HG02610 (cell line): Measurements from ENCODE around the gene COL11A2.
"Not testable (repeated sequence)": the region's sequence is repeated elsewhere in the genome, so short reads cannot be mapped to it uniquely, and the experiment has no call there.

Source experiments
- ATAC-seq: cut with Tn5 transposase; IDR thresholded peaks from one replicate; pipeline ENCODE4 v1.9.1; 2021; ENCODE audit warnings: mild to moderate bottlenecking, moderate library complexity; ENCODE audit not compliant: unreplicated experiment

COL11A2 gene

DNA sequence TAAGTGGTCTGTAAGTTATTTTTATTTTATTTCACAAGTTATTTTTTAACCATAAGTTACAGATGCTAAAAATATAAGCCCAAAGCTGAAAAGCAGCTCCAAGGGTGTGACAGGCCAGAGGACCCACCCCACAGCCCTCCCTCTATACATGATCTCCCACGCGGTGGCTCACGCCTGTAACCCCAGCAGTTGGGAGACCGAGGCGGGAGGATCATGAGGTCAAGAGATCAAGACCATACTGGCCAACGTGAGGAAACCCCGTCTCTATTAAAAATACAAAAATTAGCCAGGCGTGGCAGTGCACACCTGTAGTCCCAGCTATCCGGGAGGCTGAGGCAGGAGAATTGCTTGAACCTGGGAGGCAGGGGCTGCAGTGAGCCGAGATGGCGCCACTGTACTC lies 32.2 kb downstream of the COL11A2 start:
- ATAC-seq, result no peak

DNA sequence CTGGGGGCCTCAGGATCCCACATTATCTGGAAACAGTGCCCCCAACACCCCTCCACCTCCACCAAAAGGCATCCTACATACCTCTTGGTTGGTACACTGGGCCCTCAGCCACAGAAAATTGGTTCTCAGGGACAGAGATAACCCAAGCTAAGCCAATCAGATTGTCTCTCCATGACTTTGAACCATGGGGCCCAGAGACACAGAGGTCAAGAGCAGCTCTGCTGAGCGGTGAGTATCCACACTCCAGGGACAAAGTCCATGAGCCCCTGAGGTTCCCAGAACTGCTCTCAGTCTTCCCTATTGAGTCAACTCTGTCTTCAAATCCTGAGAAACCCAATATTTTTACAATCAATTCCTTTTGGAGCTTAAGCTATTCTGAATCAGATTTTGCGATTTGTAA lies 35.3 kb downstream of the COL11A2 start:
- ATAC-seq, result no peak

DNA sequence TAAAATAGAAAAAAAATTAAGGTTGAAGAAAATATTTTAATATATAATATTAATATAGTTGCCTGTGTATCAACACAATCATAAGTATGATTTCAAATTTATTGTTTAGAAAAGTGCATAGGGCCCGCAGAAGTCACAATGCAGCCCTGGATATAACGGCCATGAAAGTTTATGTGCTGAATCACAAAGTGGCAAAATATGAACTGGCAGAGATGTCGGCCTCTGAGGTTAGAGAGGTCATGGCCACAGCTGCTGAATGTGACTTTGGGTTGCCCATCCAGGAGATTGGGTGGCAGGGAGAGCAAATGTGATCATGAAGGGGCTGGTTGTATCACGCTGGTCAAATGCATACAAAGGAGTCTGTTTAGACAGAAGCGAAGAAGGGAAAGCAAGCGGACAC lies 35.7 kb downstream of the COL11A2 start:
- ATAC-seq, result no peak

DNA sequence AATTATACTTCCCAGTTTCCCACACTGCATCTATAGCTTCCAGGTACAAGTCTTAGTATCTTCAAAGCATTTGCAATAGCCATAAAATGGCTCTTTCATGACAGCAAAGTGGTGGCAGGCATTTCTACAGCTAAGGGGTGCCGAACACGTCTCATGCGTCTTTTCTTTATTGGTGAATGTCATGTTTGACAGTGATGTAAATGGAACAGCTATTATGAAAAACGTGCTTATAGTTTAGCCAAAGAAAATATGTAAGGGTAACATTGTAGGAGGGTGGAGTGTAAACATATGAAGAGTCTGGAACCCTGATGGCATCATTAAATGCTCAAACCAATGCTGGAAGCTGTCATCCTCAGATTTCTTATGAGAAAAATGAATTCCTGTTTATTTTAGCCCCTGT lies 37.9 kb downstream of the COL11A2 start:
- ATAC-seq, result no peak

DNA sequence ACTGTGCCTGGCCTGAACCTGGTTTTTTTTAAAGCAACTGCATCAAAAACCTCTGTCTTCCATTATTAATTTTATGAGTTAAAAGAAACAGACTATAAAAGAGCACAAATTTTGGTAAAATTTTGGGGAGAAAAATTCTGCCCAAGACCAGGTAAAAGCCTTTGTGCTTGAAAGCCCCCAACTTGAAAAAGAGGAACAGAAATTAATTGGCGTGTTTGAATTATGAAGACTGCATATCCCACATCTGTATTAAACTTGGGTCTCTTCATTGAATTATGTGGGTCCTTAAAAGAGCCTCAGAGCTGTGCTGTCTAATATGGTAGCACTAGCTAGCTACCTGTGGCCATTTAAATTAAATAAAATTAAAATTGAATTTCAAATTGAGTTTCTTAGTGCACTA lies 41.2 kb downstream of the COL11A2 start:
- no peak for ATAC-seq

DNA sequence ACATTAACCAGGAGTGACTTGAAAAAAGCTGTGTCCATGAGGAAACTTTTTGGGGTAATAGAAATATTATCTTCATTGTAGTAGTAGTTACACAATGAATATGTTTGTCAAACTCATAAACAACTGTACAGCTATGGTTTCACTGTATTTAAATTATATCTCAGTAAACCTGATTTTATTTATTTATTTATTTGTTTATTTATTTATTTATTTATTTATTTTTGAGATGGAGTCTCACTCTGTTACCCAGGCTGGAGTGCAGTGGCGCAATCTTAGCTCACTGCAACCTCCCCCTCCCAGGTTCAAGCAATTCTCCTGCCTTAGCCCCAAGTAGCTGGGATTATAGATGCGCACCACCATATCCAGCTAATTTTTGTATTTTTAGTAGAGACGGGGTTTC lies 41.7 kb downstream of the COL11A2 start:
- ATAC-seq, result not testable (repeated sequence)

DNA sequence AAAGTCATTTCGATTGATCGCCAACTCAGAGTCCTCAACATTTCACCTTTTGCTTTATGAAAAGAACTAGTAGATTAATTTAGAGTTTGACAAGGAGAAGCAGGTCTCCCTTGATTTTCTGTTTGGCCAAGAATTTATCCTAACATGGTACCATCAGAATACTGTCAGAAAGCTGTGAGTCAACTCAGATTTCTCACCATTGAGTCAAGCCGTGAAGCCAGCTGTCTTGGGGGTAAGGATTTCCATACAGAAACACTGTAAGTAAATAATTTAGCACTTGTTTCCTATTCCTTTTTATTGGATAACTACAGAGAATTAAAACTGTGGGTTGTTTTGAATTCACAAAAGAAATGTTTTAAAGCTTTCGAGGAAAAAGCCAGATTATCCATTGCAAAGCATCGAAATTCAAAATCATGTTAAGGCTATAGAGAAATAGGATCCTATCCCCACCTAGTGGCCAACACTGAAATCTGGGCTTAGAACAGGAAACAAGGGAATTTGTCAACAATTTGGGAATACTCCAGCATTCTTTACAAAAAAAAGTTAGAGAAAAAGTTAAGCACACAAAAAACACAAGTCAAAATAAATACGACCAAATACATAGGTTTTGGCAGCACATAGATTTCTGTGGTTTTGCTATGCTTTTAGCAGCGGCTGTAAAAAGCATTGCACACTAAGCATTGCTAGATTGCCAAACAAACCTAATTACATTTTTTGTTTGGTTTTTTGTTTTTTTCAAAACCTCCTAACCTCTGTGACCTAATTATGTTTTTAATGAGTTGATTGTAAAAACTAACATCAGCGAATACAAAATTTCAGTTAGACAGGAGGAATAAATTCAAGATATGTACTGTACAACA lies 44.2 kb downstream of the COL11A2 start:
- no peak for ATAC-seq

DNA sequence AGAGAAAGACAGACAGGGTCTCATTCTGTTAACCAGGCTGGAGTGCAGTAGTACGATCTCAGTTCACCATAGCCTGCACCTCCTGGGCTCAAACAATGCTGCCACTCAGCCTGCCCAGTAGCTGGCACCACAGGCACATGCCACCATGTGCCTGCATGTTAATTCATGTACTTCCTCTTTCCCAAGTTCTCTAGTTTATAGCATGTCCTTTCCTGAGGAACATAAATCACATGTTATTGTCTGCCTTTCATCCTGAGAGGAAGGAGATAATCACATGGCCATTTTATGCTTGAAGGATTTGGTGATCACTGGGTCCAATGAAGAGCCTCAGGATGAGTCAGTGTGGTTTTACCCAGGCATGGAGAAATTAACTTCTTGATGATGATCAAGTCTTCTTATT lies 47.9 kb downstream of the COL11A2 start:
- no peak for ATAC-seq

DNA sequence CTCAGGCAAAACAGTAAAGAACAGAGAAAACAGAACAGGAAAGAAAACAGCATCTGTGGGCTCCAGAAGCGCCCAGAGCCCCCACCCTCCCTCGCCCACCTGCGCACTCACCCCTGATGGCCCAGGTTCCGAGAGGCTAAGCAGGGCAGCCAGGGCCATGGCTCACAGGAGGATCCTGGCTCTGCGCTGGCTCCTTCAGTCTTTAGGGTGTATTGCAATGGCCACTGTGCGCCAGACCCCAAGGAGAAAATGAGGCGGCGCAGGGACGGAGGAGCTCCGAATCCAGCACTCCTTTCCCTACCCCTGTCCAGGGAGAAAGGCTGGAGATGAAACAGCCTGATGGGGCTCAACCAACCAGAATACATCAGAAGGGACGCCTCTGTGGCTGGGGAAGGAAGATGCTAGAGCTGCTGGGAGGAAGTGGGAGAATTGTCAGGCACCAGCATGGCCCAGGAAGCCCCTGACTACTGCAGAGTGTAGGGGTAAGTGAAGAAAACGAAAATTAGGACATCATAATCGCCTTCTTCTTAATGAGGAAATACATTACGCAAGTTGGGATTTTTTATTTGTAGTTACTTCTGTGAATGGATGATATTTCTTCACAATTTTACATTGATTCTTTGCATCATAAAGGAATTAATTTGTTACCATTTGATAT lies 49.0 kb downstream of the COL11A2 start:
- ATAC-seq, result no peak

DNA sequence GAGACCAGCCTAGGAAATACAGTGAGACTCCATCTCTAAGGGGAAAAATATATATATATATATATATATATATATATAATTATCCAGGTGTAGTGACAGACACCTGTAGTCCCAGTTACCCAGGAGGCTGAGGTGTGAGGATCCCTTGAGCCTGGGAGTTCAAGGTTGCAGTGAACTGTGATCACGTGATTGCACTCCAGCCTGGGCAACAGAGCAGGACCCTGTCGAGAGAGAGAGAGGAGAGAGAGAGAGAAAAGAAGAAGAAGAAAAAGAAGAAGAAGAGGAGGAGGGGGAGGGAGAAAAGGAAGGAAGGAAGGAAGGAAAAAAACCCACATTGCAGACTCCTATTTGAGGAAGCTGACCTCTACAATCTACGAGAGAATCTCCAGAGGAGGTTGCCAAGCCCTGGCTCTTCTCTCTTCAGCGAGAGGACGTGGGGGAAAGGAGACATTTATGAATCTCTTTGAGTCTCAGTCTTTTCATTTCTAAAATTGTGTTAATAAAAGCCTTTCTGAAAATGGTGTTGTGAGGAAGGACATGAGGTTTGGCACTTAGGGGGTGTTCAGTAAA lies 49.7 kb downstream of the COL11A2 start:
- no peak for ATAC-seq

DNA sequence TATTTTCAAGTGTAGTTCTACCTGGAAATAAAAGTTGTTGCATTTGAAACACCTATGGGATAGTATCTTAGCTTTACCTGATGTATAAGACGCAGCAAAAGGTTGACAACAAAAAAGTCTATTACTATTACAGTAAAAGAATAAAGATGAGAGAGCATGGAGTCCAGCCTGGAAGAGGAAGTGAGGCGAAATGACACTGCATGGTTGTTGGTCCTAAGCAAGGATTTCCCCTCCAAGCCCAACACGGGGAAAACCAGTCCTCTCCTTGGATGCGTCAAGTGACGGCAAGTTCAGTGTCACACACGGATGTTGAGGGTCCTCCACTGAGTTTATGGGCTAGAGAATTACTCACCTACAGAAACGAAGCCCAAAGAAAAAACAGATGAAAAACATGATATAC lies 51.7 kb downstream of the COL11A2 start:
- ATAC-seq, result no peak

DNA sequence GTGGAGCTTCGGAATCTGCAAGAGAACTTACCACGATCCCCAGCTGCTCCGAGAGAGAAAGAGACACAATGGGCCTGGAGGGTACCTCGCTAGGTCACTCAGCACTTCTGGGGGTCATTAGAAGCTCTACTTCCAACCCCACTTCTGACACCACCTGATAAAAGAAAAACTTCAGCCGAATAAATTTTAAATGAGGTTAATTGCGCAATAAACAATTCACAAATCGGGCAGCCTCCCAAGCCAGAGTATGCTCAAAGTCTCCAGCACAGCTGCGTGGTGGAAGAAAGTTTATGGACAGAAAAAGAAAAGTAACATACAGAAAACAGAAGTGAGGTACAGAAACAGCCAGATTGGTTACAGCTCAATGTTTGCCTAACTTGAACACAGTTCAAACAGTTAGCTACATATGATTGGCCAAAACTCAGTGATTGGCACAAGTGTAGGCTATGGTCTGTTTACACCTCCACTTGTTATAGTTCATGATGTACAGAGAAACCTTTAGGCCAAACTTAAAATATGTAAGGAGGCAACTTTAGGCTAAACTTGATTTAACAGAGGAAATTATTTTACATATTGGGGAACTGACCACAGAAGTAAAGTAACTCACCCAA lies 52.6 kb downstream of the COL11A2 start:
- no peak for ATAC-seq

DNA sequence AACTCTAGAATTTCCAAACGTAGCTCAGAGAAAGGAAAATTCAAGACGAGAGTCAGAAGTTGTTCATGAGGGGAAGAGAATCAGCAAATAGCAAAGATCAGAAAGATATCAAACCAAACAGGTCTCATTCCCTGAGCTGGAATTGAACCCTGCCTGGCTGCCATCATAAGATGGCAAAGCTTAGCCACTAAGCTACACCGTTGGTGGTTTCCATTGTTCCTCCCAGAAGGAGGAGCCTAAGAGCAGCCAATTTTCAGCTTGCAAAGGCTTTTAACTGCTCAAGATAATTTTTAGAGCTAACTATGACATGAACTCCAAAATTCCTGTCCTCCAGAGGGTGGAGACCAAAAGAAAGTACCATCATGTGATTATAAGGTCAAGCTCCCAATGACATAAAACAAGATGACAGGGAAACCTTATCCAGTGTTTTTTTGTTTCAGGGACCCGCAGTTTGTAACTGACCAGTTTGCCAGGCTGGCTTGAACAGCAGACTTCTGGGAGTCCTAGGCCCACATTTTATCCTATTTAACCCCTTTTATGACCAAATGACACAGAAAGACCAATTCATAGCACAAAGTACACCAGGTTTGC lies 55.9 kb downstream of the COL11A2 start:
- ATAC-seq, result no peak

DNA sequence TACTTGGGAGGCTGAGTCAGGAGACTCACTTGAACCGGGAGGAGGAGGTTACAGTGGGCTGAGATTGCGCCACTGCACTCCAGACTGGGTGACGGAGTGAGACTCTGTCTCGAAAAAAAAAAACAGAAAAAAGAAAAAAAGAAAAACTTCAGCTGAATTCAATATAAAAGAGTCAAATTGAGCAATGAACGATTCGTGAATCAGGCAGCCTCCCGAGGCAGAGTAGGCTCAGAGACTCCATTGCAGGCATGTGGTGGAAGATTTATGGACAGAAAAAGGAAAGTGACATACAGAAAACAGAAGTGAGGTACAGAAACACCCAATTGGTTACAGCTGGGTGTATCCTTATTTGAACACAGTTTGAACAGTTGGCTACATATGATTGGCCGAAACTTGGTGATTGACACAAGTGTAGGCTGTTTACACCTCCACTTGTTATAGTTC lies 60.2 kb downstream of the COL11A2 start:
- no peak for ATAC-seq

DNA sequence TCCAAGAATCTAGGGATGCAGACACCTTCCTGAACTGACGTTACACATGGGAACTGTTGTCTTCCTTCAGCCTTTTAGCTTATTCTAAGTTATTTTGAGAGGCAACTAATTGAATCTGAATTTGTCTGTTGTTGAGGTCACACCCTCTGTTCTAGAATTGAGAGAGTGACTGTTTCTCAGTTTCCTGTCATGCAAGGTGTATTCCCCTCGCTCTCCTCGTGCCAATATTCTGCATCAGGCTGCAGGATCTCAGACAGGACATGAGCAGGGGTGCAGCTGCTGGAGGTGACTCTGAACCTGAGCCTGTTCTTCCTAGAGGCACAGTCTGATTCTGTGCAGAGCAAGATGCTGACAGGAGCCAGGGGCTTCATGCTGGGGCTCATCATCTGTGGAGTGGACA lies 63.9 kb downstream of the COL11A2 start:
- ATAC-seq, result no peak

DNA sequence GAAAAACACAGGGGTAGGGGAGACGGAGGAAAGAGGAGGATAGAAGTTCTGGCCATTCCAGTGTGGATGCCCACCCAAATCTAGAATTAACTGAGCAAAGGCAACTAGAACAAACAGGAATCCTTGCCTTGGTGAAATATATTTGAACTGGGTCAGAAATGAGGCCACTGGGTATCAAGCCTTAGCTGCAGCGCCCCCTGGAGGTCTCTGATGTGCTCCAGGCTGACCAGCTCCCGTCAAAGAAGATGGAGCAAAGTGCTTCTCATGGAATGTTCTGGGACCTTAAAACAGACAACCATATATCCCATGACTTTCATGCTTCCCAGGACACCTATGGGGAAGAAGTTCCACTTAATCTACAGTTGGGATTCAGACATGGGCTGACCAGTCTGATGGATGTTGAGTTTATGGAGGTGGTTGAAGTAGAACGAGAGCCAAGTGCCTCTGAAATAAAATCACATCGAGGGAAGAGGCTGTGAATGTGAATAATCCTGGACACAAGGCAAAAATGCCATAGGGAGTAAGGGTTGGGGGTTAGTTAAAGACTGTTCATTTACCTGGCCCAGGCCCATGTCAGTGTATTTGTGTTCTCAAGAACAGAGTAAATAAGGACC lies 66.1 kb downstream of the COL11A2 start:
- no peak for ATAC-seq

DNA sequence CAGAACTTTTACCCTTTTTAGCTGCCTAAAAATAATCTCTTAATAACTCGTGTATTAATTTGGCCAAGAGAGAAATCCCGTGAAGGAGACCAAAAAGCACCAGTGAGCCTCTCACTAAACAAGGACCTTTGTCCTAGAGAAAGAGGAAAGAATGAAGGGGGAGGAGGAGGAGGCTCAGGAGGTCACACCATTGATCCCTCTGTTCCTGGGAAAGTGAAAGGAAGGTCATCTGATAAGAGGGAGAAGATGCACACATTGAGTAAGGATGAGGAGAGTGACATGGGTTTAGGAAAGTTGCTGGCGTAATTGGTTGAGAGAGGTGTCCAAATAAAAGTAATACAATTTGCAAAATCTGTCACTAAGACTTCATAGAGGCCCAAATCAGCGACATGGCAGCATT lies 67.3 kb downstream of the COL11A2 start:
- no peak for ATAC-seq

DNA sequence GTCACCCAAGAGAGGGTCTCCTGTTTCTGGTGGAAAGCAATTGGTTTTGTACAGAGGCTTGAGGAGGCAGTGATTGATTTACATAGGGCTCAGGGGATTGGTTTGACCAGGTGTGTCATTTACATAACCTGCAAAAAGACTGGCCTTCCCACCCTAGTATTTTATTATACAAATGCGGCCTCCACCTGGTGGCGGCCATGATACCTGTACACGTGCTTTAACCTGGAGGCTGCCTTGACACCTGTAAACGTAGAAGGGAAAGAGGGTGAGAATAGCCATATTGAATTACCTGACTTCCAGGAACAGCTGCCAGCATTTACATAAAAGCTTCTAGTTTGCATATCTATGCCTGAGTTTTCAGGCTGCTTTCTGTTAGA lies 67.8 kb downstream of the COL11A2 start:
- no peak for ATAC-seq

DNA sequence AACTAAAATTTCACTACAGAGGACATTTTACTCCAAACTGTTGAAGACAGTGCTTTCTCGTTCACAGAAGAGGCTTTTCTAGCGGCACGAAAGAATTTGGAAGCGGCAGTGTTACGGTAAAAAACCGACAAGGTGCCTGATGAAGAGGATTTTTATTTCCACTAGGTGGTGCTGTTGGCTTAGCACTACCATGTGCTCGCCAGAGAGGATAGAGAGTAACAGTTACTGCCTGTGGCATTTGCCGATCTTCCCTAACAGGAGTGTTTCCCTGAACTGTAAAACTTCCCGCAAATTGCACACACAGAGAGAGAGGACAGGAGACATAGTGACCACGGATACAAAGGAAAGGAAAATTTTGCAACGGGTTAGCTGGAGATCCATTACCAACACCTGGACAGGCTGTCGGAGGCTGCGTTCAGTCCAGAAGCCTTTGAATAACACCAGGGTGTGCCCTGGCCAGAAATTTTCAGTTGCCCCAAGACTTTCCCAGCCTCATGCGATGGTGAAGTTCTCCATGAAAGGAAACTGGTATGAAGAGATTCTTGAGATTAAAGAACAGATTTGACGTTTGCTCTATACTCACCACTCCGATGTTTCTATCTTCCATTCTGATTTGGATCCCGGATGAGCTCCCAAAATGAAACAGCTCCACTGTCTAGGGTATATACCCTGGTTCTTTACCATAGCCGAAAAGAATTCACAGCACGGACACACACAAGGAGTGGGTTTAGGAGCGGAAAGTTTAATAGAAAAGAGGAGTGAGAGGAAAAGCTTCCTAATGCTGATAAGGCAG lies 68.3 kb downstream of the COL11A2 start:
- no peak for ATAC-seq

DNA sequence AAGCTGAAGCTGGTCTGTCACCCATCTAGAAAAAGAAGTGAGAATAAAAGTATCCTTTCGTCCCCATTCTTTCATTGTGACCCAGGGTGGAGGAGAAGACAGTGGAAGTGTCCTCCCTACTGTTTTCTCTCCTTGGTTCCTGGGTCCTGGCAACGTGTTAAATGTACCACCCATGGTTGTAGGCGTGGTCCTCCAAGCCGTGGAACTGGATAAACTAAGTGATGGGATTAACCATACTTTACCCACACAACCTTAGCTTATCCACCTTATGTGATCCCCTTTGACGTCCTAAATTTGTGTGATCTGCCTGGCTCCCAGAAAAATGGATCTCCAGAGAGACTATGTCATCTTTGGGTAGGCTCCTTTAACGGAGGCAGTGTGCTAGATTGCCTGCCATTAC lies 69.1 kb downstream of the COL11A2 start:
- no peak for ATAC-seq
